ENCODE measurements around the gene AMACR. TPM values are rescaled to one million over a fixed set of nuclear protein-coding genes. Genes with fewer than 3 reads are reported as not detected.

Gene AMACR
- total RNA-seq, 3 donors from 2014 or later (not counting 1 experiment from before 2014, with no cell fraction given): 2.7 to 3.8 (median 2.9) TPM

- Histone ChIP-seq H3K36me3 (ENCODE audit: control insufficient read depth, insufficient read depth, low read length) (no peaks in the 10 kb centered on the region), H3K4me1 (ENCODE audit: control insufficient read depth, insufficient read depth, low read length) (no peaks in the 10 kb centered on the region), H3K27ac (ENCODE audit: low read length) (no peak overlapping the region), H3K4me3 (ENCODE audit: low read length) (no peak overlapping the region), H3K27me3 (ENCODE audit: control insufficient read depth, insufficient read depth, low read length) (no peaks in the 10 kb centered on the region), H3K9me3 (ENCODE audit: control insufficient read depth, insufficient read depth, low read length) (no peaks in the 10 kb centered on the region)
- ATAC-seq: no peak
- Mint-ChIP-seq H3K4me1 (peaks cover 8 to 10% of the 10 kb centered on the region in 2 donors), H3K27me3 (ENCODE audit: low read depth in 2 of 2) (no peaks in the 10 kb centered on the region), H3K9me3 (no peaks in the 10 kb centered on the region), H3K27ac (no peak overlapping the region), H3K4me3 (no peak overlapping the region), H3K36me3 (peaks cover 10% of the 10 kb centered on the region)
- no peak for TF ChIP-seq CTCF (IDR thresholded peaks at IDR 0.05)
- DNase-seq: no peak
- 97% methylated on average over 2 of the region's 2 CpGs for WGBS (ENCODE audit: insufficient coverage)
- intact Hi-C loops (cut with micrococcal nuclease): no loop called here
Measured at GRCh38 chr5:34016750-34017149, 8.9 kb upstream of the AMACR start.

GRCh38 chr5:34016222-34016621 is 8.4 kb upstream of the AMACR start:
- Mint-ChIP-seq H3K4me3 (no peak overlapping the region), H3K36me3 (peaks cover 9% of the 10 kb centered on the region)
- 78% methylated on average over 5 of the region's 5 CpGs for WGBS (ENCODE audit: insufficient coverage)

GRCh38 chr5:34015120-34015822 is 7.4 kb upstream of the AMACR start:
- Mint-ChIP-seq H3K4me3 (no peak overlapping the region), H3K36me3 (no peaks in the 10 kb centered on the region), H3K27me3 (ENCODE audit: low read depth in 2 of 2) (no peaks in the 10 kb centered on the region), H3K27ac (no peak overlapping the region), H3K9me3 (no peaks in the 10 kb centered on the region), H3K4me1 (no peaks in the 10 kb centered on the region)
- Histone ChIP-seq H3K4me3 (ENCODE audit: low read length) (no peak overlapping the region), H3K27me3 (ENCODE audit: control insufficient read depth, insufficient read depth, low read length) (no peaks in the 10 kb centered on the region), H3K4me1 (ENCODE audit: control insufficient read depth, insufficient read depth, low read length) (no peaks in the 10 kb centered on the region), H3K36me3 (ENCODE audit: control insufficient read depth, insufficient read depth, low read length) (no peaks in the 10 kb centered on the region), H3K9me3 (ENCODE audit: control insufficient read depth, insufficient read depth, low read length) (no peaks in the 10 kb centered on the region), H3K27ac (ENCODE audit: low read length) (no peak overlapping the region)
- no peak for ATAC-seq
- TF ChIP-seq CTCF (IDR thresholded peaks at IDR 0.05): no peak
- DNase-seq: no peak
- 96% methylated on average over 3 of the region's 4 CpGs for WGBS (ENCODE audit: insufficient coverage)
- intact Hi-C loops (cut with micrococcal nuclease): no loop called here

More at GRCh38 chr5:34016222-34016621, 8.4 kb upstream of the AMACR start:
- Mint-ChIP-seq H3K4me1 (peaks cover 3 to 4% of the 10 kb centered on the region in 2 donors), H3K9me3 (no peaks in the 10 kb centered on the region), H3K27ac (no peak overlapping the region), H3K27me3 (ENCODE audit: low read depth in 2 of 2) (no peaks in the 10 kb centered on the region)
- Histone ChIP-seq H3K9me3 (ENCODE audit: control insufficient read depth, insufficient read depth, low read length) (no peaks in the 10 kb centered on the region), H3K4me3 (ENCODE audit: low read length) (no peak overlapping the region), H3K36me3 (ENCODE audit: control insufficient read depth, insufficient read depth, low read length) (no peaks in the 10 kb centered on the region), H3K27ac (ENCODE audit: low read length) (no peak overlapping the region), H3K4me1 (ENCODE audit: control insufficient read depth, insufficient read depth, low read length) (no peaks in the 10 kb centered on the region), H3K27me3 (ENCODE audit: control insufficient read depth, insufficient read depth, low read length) (no peaks in the 10 kb centered on the region)
- intact Hi-C loops (cut with micrococcal nuclease): no loop called here
- no peak for DNase-seq
- no peak for ATAC-seq
- no peak for TF ChIP-seq CTCF (IDR thresholded peaks at IDR 0.05)

GRCh38 chr5:34014626-34015025 is 6.8 kb upstream of the AMACR start:
- Mint-ChIP-seq H3K36me3 (no peaks in the 10 kb centered on the region), H3K4me1 (peaks cover 0 to 3% of the 10 kb centered on the region in 2 donors), H3K9me3 (no peaks in the 10 kb centered on the region), H3K27me3 (ENCODE audit: low read depth in 2 of 2) (no peaks in the 10 kb centered on the region), H3K27ac (no peak overlapping the region), H3K4me3 (no peak overlapping the region)
- no peaks in the 10 kb centered on the region for H3K4me1 ChIP-seq (ENCODE audit: control insufficient read depth, insufficient read depth, low read length)
- no peak for ATAC-seq
- 100% methylated on average over 1 of the region's 2 CpGs for WGBS (ENCODE audit: insufficient coverage)
- intact Hi-C loops (cut with micrococcal nuclease): no loop called here
- H3K27me3 ChIP-seq (ENCODE audit: control insufficient read depth, insufficient read depth, low read length): no peaks in the 10 kb centered on the region
- no peak overlapping the region for H3K27ac ChIP-seq (ENCODE audit: low read length)
- H3K9me3 ChIP-seq (ENCODE audit: control insufficient read depth, insufficient read depth, low read length): no peaks in the 10 kb centered on the region
- TF ChIP-seq CTCF (IDR thresholded peaks at IDR 0.05): no peak
- no peak overlapping the region for H3K4me3 ChIP-seq (ENCODE audit: low read length)
- no peaks in the 10 kb centered on the region for H3K36me3 ChIP-seq (ENCODE audit: control insufficient read depth, insufficient read depth, low read length)
- DNase-seq: no peak

Data from natural killer cell (primary cell).